ENCODE measurements around the gene ODF2.
"Not testable (repeated sequence)": the region's sequence is repeated elsewhere in the genome, so short reads cannot be mapped to it uniquely, and the experiment has no call there.

ODF2 gene

GRCh38 chr9:128411364-128412119, 44.3 kb upstream of the ODF2 start:
- H3K27ac Mint-ChIP-seq = no peak overlapping the region
- no peaks in the 10 kb centered on the region for H3K36me3 Mint-ChIP-seq (ENCODE audit: low read depth)
- peaks cover 3% of the 10 kb centered on the region for H3K27me3 Mint-ChIP-seq (ENCODE audit: low read depth, poor library complexity)
- no peak for DNase-seq
- TF ChIP-seq CTCF (IDR thresholded peaks at IDR 0.05) = no peak
- H3K9me3 Mint-ChIP-seq = no peaks in the 10 kb centered on the region
- peaks cover 55% of the 10 kb centered on the region for H3K4me1 Mint-ChIP-seq
- no peak overlapping the region for H3K4me3 Mint-ChIP-seq

GRCh38 chr9:128412120-128412790, 43.6 kb upstream of the ODF2 start:
- H3K4me1 Mint-ChIP-seq = peaks cover 55% of the 10 kb centered on the region
- H3K36me3 Mint-ChIP-seq (ENCODE audit: low read depth) = no peaks in the 10 kb centered on the region
- H3K9me3 Mint-ChIP-seq = no peaks in the 10 kb centered on the region
- peaks cover 3% of the 10 kb centered on the region for H3K27me3 Mint-ChIP-seq (ENCODE audit: low read depth, poor library complexity)
- no peak overlapping the region for H3K4me3 Mint-ChIP-seq
- no peak overlapping the region for H3K27ac Mint-ChIP-seq
- peak; percentile 91 for DNase-seq
- peak; percentile 76 for TF ChIP-seq CTCF (IDR thresholded peaks at IDR 0.05)

- H3K4me3 Mint-ChIP-seq; H3K36me3 Mint-ChIP-seq (ENCODE audit: low read depth); H3K9me3 Mint-ChIP-seq; H3K27ac Mint-ChIP-seq; DNase-seq; H3K27me3 Mint-ChIP-seq (ENCODE audit: low read depth, poor library complexity): not testable (repeated sequence)
- H3K4me1 Mint-ChIP-seq = peaks cover 48% of the 10 kb centered on the region
These were observed 42.1 kb upstream of the ODF2 start for GRCh38 chr9:128413728-128414127.

GRCh38 chr9:128414461-128414860, 41.3 kb upstream of the ODF2 start:
- H3K27me3 Mint-ChIP-seq (ENCODE audit: low read depth, poor library complexity) = peaks cover 4% of the 10 kb centered on the region
- no peak for DNase-seq
- no peak overlapping the region for H3K27ac Mint-ChIP-seq

GRCh38 chr9:128415281-128415680, 40.5 kb upstream of the ODF2 start:
- H3K9me3 Mint-ChIP-seq = no peaks in the 10 kb centered on the region
- H3K36me3 Mint-ChIP-seq (ENCODE audit: low read depth) = no peaks in the 10 kb centered on the region
- no peak for TF ChIP-seq CTCF (IDR thresholded peaks at IDR 0.05)
- DNase-seq = no peak
- H3K4me3 Mint-ChIP-seq = no peak overlapping the region
- peaks cover 44% of the 10 kb centered on the region for H3K4me1 Mint-ChIP-seq
- peak overlapping the region; percentile 57 for H3K27ac Mint-ChIP-seq
- peaks cover 8% of the 10 kb centered on the region for H3K27me3 Mint-ChIP-seq (ENCODE audit: low read depth, poor library complexity)

More at GRCh38 chr9:128414461-128414860, 41.3 kb upstream of the ODF2 start:
- Mint-ChIP-seq H3K4me3 (no peak overlapping the region), H3K4me1 (peaks cover 51% of the 10 kb centered on the region), H3K36me3 (ENCODE audit: low read depth) (no peaks in the 10 kb centered on the region), H3K9me3 (no peaks in the 10 kb centered on the region)
- no peak for TF ChIP-seq CTCF (IDR thresholded peaks at IDR 0.05)

- Mint-ChIP-seq H3K27me3 (ENCODE audit: low read depth, poor library complexity) (peaks cover 8% of the 10 kb centered on the region), H3K4me3 (no peak overlapping the region), H3K27ac (no peak overlapping the region), H3K36me3 (ENCODE audit: low read depth) (no peaks in the 10 kb centered on the region), H3K4me1 (peaks cover 44% of the 10 kb centered on the region), H3K9me3 (no peaks in the 10 kb centered on the region)
- no peak for TF ChIP-seq CTCF (IDR thresholded peaks at IDR 0.05)
- no peak for DNase-seq
These were observed 39.8 kb upstream of the ODF2 start for GRCh38 chr9:128416014-128416413.

All from nephron progenitor cell (in vitro differentiated cells).